GM23338 (cell line): ENCODE results near the gene SCUBE2. TPM values are rescaled to one million over a fixed set of nuclear protein-coding genes. Genes with fewer than 3 reads are reported as not detected.

Experiments
- EZH2 ChIP-seq: fragments of 200-600 bp; sonication (generic); IDR thresholded peaks from one replicate; pipeline ENCODE4 v1.8.0; 2017; ENCODE audit warnings: antibody characterized with exemption, mild to moderate bottlenecking, low read depth; ENCODE audit not compliant: unreplicated experiment
- EZH2phosphoT487 ChIP-seq: fragments of 200-600 bp; sonication (generic); IDR thresholded peaks from one replicate; pipeline ENCODE4 v1.8.1; 2018; ENCODE audit warnings: antibody characterized with exemption; ENCODE audit not compliant: unreplicated experiment
- NANOG ChIP-seq: IDR thresholded peaks from 2 replicates; pipeline ENCODE4 v1.6.1; 2016; ENCODE audit warnings: antibody characterized with exemption, borderline replicate concordance
- POLR2AphosphoS5 ChIP-seq: IDR thresholded peaks from 2 replicates; pipeline ENCODE4 v1.6.1; 2016; ENCODE audit warnings: antibody characterized with exemption, low read depth
- STAT1 ChIP-seq: IDR thresholded peaks from one replicate; pipeline ENCODE4 v1.6.1; 2016; ENCODE audit warnings: antibody characterized with exemption; ENCODE audit not compliant: unreplicated experiment
- ZNF114 ChIP-seq: fragments of 250-450 bp; sonication (Bioruptor Pico); IDR thresholded peaks from 2 replicates; pipeline ENCODE4 v1.5.0; 2020; ENCODE audit warnings: mild to moderate bottlenecking, moderate library complexity
- ZNF331 ChIP-seq: fragments of 250-450 bp; sonication (Bioruptor Pico); IDR thresholded peaks from 2 replicates; pipeline ENCODE4 v1.5.0; 2020; ENCODE audit warnings: low read depth, mild to moderate bottlenecking, moderate library complexity
- polyA plus RNA-seq: library from polyadenylated mRNA; unstranded; fragments of >200 nt; fragmentation: Nextera tagmentation; extraction: Ambion mirVana; gene quantifications from 2 replicates; pipeline ENCODE4 v1.2.1, GENCODE V29; 2016
- total RNA-seq: library from RNA; depleted of rRNA; stranded (reverse); fragments of >200 nt; shearing (Covaris generic); gene quantifications from 2 replicates; pipeline ENCODE4 v1.2.3, GENCODE V29; 2014
- TF ChIP-seq, protein P1 (sequence below): fragments of 250-450 bp; sonication (Bioruptor Pico); IDR thresholded peaks from 2 replicates; pipeline ENCODE4 v1.5.0; 2020; ENCODE audit warnings: mild to moderate bottlenecking, moderate library complexity
- TF ChIP-seq, protein P2 (sequence below), 2 experiments: fragments of 200-600 bp in 1 of 2; sonication (generic) in 1 of 2; conservative IDR thresholded peaks; 2 replicates each; pipeline versions ENCODE4 v1.5.1 to v1.6.1; 2016 to 2017; ENCODE audit warnings: antibody characterized with exemption in 2 of 2, low read depth in 2 of 2, mild to moderate bottlenecking in 2 of 2, moderate library complexity in 1 of 2

Gene SCUBE2
- total and polyA plus RNA-seq, 2 experiments from 2014 or later: 0.47 to 0.63 TPM

DNA sequence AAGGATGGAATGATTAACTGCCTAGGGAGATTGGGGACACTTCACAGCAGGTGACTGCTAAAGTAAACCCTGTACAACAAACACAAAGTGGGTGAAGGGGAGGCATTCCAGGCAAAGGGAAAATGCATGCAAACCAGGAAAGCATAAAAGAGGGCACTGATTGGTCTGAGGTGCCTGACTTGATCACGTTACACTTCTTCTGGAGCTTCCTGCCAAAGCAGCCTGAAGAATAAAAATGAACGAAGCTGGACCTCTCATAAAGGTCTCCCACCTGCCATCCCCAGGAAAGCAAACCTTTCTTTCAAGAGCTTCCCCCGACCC is 46.7 kb upstream of the SCUBE2 start (continued):
- TF ChIP-seq, protein P1, sequence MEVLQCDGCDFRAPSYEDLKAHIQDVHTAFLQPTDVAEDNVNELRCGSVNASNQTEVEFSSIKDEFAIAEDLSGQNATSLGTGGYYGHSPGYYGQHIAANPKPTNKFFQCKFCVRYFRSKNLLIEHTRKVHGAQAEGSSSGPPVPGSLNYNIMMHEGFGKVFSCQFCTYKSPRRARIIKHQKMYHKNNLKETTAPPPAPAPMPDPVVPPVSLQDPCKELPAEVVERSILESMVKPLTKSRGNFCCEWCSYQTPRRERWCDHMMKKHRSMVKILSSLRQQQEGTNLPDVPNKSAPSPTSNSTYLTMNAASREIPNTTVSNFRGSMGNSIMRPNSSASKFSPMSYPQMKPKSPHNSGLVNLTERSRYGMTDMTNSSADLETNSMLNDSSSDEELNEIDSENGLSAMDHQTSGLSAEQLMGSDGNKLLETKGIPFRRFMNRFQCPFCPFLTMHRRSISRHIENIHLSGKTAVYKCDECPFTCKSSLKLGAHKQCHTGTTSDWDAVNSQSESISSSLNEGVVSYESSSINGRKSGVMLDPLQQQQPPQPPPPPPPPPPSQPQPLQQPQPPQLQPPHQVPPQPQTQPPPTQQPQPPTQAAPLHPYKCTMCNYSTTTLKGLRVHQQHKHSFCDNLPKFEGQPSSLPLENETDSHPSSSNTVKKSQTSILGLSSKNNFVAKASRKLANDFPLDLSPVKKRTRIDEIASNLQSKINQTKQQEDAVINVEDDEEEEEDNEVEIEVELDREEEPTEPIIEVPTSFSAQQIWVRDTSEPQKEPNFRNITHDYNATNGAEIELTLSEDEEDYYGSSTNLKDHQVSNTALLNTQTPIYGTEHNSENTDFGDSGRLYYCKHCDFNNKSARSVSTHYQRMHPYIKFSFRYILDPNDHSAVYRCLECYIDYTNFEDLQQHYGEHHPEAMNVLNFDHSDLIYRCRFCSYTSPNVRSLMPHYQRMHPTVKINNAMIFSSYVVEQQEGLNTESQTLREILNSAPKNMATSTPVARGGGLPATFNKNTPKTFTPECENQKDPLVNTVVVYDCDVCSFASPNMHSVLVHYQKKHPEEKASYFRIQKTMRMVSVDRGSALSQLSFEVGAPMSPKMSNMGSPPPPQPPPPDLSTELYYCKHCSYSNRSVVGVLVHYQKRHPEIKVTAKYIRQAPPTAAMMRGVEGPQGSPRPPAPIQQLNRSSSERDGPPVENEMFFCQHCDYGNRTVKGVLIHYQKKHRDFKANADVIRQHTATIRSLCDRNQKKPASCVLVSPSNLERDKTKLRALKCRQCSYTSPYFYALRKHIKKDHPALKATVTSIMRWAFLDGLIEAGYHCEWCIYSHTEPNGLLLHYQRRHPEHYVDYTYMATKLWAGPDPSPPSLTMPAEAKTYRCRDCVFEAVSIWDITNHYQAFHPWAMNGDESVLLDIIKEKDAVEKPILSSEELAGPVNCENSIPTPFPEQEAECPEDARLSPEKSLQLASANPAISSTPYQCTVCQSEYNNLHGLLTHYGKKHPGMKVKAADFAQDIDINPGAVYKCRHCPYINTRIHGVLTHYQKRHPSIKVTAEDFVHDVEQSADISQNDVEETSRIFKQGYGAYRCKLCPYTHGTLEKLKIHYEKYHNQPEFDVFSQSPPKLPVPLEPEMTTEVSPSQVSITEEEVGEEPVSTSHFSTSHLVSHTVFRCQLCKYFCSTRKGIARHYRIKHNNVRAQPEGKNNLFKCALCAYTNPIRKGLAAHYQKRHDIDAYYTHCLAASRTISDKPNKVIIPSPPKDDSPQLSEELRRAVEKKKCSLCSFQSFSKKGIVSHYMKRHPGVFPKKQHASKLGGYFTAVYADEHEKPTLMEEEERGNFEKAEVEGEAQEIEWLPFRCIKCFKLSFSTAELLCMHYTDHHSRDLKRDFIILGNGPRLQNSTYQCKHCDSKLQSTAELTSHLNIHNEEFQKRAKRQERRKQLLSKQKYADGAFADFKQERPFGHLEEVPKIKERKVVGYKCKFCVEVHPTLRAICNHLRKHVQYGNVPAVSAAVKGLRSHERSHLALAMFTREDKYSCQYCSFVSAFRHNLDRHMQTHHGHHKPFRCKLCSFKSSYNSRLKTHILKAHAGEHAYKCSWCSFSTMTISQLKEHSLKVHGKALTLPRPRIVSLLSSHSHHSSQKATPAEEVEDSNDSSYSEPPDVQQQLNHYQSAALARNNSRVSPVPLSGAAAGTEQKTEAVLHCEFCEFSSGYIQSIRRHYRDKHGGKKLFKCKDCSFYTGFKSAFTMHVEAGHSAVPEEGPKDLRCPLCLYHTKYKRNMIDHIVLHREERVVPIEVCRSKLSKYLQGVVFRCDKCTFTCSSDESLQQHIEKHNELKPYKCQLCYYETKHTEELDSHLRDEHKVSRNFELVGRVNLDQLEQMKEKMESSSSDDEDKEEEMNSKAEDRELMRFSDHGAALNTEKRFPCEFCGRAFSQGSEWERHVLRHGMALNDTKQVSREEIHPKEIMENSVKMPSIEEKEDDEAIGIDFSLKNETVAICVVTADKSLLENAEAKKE: no peak
- TF ChIP-seq EZH2: no peak
- no peak for TF ChIP-seq ZNF331 (CRISPR knock-in tag)
- no peak for TF ChIP-seq ZNF114
- no peak for TF ChIP-seq EZH2phosphoT487
- TF ChIP-seq, protein P2, sequence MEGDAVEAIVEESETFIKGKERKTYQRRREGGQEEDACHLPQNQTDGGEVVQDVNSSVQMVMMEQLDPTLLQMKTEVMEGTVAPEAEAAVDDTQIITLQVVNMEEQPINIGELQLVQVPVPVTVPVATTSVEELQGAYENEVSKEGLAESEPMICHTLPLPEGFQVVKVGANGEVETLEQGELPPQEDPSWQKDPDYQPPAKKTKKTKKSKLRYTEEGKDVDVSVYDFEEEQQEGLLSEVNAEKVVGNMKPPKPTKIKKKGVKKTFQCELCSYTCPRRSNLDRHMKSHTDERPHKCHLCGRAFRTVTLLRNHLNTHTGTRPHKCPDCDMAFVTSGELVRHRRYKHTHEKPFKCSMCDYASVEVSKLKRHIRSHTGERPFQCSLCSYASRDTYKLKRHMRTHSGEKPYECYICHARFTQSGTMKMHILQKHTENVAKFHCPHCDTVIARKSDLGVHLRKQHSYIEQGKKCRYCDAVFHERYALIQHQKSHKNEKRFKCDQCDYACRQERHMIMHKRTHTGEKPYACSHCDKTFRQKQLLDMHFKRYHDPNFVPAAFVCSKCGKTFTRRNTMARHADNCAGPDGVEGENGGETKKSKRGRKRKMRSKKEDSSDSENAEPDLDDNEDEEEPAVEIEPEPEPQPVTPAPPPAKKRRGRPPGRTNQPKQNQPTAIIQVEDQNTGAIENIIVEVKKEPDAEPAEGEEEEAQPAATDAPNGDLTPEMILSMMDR (conservative IDR thresholded peaks at IDR 0.05; ENCODE audit: low read depth in 2 of 2): no peak
- no peak for TF ChIP-seq STAT1
- no peak for TF ChIP-seq NANOG
- no peak for TF ChIP-seq POLR2AphosphoS5
